Right ventricle myocardium inferior (tissue), 1 donor: ENCODE measurements around the gene HHATL. TPM values are rescaled to one million over a fixed set of nuclear protein-coding genes. Genes with fewer than 3 reads are reported as not detected.

Experiments
- ATAC-seq: fragments of 200-7000 bp; cut with Tn5 transposase; one replicate; pipeline ENCODE4 v1.9.1; 2020; ENCODE audit warnings: mild to moderate bottlenecking, moderate library complexity
- DNase-seq: peaks from one replicate; pipeline ENCODE4 v3.0.0; 2021; ENCODE audit errors: missing footprints
- intact Hi-C: fragments of 100-400 bp; cut with DNase I; formaldehyde crosslinking; loops from one replicate; pipeline ENCODE4 v1.11.0; 2022
- total RNA-seq: library from RNA; stranded (reverse); fragmentation: NEBNext Ultra II Directional; extraction: Animal tissue kit (Norgen Biotek cat#: 25700); gene quantifications from one replicate; pipeline ENCODE4 v1.2.1, GENCODE V29; 2021
- donor health status: DM: no; HTN: yes; CAD: no; lungs with severe emphysema.

Gene HHATL
- total RNA-seq, 1 donor from 2014 or later: 440 TPM

DNA sequence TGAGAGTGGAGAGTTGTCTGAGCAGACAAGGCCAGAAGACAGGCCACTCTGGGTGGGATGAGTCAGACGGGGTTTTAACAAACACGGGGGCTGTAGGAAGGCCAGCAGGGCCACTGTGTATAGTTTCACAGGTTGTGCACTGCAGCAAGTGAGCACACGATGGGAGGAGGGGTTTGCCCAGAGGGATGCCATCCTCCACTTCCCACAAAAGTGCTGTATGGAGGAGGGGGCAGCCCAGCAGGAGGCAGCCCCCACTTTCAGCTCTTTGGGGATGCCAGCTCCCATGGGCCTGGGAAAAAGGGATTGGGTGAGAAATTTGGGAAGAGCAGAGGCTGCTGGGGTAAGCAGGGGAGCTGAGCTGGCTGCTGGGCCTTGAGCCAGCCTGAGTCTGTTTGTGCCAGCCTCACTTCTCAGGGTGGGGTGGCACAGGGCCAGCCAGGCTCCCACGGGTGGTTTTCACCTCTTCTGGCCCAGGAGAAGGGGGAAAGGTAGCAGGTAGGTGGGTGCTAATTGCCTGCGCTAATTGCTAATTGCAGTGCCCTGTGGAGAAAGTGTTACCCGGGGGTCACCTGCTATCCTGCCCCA lies 42.4 kb downstream of the HHATL start:
- DNase-seq (no peak), ATAC-seq (no peak)
- intact Hi-C loops: no loop called here

DNA sequence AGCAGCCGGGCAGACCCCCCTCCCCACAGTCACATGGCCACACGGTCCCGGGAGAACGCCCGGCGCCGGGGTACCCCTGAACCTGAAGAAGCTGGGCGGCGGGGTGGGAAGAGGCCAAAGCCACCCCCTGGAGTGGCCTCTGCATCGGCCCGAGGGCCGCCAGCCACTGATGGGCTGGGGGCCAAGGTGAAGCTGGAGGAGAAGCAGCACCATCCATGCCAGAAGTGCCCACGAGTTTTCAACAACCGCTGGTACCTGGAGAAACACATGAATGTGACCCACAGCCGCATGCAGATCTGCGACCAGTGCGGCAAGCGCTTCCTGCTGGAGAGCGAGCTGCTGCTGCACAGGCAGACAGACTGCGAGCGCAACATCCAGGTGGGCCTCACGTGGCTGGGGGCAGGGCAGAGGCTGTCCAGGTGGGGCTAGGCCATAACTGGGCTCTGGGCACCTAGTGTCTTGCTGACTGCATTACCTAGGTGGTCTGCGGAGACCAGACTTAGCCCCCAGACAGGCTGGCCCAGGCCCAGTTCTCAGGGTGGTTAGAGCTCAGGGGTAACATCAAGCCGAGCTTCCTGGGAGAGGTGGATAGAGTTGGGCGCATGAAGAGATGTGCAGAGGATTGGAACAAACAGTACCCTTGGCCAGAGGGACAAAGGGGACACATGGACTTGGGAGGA lies 43.0 kb downstream of the HHATL start:
- ATAC-seq: no peak
- intact Hi-C loops: no loop called here
- DNase-seq: no peak

DNA sequence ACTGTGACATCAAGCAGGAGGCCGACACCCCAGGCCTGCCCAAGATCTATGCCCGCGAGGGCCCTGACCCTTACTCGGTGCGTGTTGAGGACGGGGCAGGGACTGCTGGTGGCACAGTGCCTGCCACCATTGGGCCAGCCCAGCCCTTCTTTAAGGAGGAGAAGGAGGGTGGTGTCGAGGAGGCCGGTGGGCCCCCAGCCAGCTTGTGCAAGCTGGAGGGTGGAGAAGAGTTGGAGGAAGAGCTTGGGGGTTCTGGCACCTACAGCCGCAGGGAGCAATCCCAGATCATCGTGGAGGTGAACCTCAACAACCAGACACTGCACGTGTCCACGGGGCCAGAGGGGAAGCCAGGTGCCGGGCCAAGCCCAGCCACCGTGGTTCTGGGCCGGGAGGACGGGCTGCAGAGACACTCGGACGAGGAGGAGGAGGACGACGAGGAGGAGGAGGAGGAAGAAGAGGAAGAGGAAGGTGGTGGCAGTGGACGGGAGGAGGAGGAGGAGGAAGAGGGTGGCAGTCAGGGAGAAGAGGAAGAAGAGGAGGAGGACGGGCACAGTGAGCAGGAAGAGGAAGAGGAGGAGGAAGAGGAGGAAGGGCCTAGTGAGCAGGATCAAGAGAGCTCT lies 43.7 kb downstream of the HHATL start:
- intact Hi-C loops: no loop called here
- DNase-seq (no peak), ATAC-seq (no peak)

DNA sequence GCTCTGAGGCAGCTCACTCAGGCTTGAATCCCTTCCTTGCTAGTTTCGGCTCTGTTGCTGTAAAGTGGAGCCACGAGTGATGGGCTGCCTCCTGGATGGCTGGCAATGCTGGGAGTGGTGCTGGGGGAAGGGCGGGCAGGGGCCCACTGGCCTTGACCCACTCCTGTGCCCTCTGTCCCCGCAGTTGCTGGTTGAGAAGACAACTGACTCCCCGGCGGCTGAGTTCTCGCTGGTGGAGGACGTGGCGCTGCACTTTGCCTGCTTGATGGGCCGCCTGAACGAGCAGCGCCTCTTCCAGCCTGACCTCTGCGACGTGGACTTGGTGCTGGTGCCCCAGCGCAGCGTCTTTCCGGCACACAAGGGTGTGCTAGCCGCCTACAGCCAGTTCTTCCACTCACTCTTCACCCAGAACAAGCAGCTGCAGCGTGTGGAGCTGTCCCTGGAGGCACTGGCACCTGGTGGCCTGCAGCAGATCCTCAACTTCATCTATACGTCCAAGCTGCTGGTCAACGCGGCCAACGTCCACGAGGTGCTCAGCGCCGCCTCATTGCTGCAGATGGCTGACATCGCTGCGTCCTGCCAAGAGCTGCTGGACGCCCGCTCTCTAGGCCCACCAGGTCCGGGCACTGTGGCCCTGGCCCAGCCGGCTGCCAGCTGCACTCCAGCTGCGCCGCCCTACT lies 44.4 kb downstream of the HHATL start:
- intact Hi-C loops: no loop called here
- ATAC-seq (no peak), DNase-seq (no peak)

DNA sequence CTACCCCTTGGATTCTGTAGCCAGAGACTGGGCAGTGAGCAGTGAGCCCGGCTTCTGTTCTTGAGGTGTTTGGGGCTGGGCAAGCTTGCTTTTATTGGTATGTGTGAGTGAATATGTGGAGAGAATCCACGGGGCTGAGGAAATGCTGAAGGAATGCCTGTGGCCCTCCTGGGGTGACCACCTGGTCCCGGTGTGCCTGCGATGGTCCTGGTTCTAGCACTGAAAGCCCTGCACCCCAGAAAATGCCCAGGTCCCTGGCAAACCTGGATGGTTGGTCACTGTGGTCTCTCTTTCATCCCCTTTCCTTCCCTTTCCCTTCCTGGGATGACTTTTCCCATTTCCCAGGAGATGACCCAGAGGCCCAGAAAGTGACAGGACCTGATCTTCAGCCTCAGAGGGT lies 44.9 kb downstream of the HHATL start:
- no peak for DNase-seq
- no peak for ATAC-seq
- intact Hi-C loops: no loop called here

DNA sequence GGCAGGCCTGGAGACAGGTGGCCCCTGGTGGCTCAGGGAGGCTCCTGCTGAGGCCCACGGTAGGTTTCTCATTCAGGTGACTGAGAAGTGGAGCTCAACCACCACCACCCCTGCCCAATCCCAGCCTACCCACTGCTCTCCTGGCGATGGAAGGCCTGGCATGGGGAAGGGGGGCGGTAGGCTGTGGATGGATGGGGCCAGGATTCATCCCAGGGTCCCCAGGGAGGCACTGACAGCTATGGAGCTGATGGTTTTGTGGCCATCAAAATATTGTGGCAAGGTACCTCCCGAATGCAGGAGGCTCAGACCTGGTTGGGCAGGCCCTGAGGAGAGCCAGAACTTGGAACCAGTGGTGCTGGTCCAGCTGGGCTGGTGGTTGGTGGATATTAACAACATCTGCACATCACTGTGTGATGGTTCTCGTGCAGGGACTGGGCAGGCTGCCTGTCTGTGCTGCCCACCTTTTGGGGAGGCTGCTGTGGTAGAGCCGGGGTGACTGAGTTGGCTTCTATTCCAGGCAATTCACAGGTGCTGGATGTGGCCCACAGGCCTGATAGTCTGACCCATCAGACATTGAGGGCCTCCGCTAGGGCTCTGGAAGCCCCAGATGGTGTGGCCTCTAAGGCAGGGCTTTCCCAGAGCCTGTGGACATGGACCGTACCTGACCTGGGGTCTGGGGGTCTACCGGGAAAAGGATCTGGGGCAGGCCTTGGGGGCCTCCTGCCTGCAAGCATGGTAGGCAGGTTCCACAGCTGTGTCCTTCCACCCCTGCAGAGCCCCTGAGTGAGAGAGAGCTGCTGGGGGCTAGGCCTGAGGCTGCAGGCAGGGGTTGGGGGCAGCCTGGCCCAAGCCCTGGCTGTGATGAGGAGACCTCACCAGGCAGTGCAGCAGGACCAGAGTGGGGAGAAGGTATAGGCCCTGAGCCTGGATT lies 45.7 kb downstream of the HHATL start:
- ATAC-seq (no peak), DNase-seq (no peak)
- intact Hi-C loops: no loop called here

DNA sequence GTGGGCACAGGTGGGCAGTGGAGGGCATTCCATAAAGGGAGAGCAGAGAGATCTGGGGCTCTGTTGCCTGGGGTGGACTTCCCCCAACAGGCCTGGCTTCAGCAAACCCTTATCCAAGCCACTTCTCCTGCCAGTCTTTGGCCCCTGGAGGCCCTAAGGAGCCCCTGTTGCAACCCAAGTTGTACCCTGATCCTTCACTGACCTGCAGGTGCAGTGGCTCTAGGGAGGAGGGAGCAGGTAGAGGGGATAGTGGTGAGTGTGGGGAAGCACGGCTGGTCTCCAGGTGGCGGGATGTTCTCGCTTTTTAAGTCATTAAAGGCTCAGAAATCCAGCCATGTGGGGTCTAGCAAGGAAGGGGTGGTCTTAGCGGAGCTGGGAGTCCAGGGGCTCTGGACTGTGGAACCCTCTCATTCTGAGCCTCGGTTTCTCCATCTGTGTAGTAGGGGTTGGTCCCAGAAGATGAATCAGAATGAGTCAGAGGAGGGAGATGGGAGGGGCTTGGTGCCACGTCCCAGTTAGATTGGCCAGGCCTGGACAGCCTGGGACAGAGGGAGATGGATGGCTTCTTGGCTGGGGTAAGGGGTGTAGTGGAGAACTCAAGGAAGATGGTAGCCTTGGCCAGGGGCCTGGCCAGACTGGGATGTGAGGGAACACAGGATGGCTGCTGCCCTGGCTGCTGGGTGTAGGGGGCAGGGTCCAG lies 46.5 kb downstream of the HHATL start:
- DNase-seq (no peak), ATAC-seq (no peak)
- intact Hi-C loops: loop anchor here (2.0 kb wide), 1 partner anchor 89 kb away; no protein-coding TSS in a partner anchor

DNA sequence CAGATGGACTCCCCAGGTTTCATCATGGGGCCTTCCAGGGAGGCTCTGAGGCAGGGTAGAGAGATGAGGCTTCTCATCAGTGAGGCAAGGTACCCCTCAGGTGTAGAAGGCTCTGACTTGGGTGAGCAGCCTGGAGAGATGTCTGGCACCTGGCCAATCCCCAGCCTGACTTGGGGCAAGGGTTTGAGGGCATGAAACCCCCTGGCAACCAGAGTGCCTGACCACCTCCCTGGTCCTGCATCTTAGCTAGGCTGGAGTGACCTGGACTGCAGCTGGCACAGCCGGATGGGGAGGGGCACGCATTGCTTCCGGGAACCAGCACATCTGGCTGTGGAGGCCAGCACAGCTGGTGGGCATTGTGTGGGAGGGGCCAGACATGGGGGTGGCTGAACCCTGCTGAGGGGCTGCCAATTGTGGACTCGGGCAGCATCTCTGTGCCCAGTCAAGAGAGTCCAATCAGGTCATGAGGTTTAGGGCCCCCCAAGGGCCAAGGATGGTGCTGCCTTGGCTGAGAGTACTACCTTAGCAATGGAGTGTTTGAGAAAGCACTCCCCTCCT lies 47.2 kb downstream of the HHATL start:
- no peak for ATAC-seq
- peak; percentile 74 for DNase-seq
- intact Hi-C loops: loop anchor here (2.0 kb wide), 1 partner anchor 89 kb away; no protein-coding TSS in a partner anchor

DNA sequence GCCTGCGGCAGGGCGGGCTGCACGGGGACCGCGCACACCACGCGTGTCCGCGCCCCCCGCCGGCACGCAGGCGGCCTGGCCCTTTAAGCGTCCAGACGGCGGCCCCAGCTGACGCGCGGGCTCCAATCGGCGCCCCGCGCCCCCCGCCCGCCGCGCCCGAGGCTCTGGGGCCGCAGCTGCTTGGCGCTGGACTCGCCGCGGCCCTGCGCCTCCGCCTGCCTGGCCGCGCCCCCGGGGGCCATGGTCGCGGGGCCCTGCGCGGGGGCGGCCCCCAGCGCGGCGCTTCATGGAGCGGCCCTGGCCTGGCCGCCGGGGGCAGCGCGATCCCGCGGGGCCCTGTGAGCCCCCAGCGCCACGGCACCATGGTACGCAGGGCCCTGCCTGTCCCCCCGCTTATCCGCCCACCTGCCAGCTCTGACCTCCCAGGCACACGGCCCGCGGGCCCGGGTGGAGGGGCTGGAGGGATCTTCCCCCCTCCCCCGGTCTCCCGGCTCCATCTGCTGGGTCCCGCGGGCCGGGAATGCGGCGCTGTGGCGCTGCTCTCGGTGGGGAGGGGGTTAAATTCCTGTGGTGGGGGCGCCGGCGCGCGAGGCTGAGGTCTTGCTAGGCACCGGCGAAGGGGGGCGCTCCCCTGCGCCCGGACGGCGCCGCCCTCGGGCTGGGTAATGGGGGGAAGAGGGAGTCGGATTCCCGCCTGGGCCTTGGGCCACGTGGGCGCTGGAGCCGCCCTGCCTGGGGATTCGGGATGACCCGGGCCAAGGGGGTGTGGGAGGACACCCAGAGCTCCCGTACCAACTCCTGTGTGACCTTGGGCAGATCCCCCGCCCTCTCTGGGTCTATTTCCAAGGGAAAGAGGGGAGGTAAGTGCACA lies 48.0 kb downstream of the HHATL start:
- ATAC-seq (peak; percentile 57), DNase-seq (peak; percentile 79)
- intact Hi-C loops: loop anchor here (2.0 kb wide), 1 partner anchor 90 kb away; no protein-coding TSS in a partner anchor

DNA sequence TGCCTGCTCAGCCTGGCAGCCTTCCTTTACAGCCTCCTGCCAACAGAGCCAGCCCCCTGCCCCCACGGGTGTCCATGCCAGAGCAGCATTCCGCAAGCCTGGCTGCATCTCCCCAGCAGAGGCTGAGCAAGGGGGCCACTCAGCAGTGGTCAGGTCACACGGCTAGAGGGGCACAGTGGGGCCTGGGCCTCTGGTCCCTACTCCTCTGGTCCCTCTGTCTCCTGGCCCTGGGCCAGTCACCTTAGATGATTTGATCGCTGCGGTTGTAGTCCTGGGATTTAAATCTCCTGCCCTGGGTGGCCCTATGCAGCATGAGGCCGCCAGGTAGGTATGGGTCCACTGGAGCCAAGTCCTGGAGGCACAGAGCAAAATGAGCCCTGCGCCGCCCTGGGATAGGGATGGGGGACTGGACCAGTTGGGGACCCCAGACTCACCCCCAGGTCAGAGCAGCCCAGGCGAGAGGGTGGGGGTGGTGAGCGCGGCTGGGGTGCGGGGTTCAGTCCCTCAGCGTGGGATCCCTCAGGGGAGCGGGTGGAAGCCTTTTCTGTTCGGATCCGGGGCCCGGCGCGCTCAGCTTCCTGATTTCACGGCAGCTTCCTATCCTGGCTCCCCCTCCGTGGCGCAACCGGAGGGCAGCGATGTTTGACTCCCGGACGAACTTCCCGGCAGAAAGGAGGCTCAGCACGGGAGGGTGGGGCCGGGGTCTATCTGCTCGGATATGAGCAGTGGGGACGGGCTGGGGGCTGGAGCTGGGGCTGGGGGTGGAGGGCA lies 48.9 kb downstream of the HHATL start, which contains the start of gene ZBTB47:
ZBTB47 (plus strand) TSS at position 138 of the 771 bp plus-strand sequence. CDS start 4,659 bp downstream, outside the sequence.
- intact Hi-C loops: loop anchor here (1.0 to 2.0 kb wide), 3 partner anchors 48 to 91 kb away; partner anchors contain the start of gene NKTR
- DNase-seq: peak; percentile 93
- ATAC-seq: peak; percentile 63

DNA sequence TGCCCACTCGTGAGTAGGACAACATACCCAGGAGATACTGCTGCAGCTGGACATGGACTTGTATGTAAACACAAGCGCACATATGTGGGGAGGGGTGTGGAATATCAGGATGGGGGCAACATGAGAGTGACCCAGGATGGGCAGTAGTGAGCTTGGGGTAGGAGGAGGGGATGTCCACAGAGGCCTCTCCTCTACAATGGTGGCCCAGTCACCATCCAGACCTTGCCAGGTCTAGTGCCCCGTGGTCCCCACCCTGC lies 49.4 kb downstream of the HHATL start:
- intact Hi-C loops: loop anchor here (1.0 to 2.0 kb wide), 2 partner anchors 48 to 52 kb away; partner anchors contain the start of gene NKTR
- DNase-seq (no peak), ATAC-seq (no peak)

DNA sequence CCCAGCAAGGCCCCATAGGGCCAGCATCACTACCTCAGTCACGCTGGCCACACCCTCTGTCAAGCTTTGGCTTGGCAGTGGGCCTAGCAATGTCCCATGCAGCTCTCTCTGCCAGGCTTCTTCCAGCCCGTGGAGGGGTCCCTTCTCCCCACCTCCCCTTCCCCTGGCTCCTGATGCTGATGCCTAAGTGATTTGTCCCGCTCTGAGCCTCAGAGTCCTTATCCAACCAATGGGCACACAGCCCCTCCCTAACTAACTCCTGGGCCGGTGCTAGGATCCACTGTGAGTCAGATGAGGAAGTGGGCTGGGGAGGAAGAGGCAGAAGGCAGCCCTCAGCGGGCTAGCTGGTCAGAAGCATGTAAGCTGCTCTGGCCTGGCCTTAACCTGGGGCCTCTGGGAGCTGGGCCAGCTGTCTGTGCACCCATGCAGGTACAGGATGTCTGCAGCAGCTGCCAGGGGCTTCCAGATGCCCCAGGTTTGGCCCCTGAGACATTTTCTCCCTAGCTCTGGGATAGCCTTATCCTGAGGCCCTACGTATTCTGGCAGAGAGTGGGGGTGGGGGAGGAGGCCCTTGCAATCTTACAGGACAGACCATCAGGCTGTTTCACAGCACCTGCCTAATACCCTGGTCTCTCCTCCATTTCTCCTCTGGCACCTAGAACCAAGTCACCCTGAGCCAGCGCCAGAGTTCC lies 49.8 kb downstream of the HHATL start:
- peak; percentile 89 for DNase-seq
- intact Hi-C loops: loop anchor here (1.0 to 2.0 kb wide), 2 partner anchors 49 to 52 kb away; partner anchors contain the start of gene NKTR
- peak; percentile 33 for ATAC-seq

DNA sequence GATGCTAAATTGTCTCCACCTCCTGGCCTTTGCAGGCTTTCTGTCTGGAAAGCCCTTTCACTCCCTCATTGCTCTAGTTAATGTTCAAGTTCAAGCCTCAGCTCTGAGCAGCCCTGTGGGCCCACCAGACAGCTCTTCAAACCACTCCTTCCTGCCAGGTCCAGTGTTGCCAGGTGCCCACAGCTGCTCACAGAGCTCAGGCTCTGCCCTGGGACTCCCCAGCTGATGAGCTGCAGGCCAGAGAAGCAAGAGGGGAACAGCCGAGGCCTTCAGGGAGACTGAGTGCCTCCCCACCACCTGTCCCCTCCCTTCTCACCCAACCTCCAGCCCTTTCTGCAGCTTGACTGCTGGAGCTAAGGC lies 50.4 kb downstream of the HHATL start:
- DNase-seq: no peak
- intact Hi-C loops: loop anchor here (2.0 kb wide), 1 partner anchor 51 kb away; the partner anchor contains the start of gene NKTR
- ATAC-seq: no peak

DNA sequence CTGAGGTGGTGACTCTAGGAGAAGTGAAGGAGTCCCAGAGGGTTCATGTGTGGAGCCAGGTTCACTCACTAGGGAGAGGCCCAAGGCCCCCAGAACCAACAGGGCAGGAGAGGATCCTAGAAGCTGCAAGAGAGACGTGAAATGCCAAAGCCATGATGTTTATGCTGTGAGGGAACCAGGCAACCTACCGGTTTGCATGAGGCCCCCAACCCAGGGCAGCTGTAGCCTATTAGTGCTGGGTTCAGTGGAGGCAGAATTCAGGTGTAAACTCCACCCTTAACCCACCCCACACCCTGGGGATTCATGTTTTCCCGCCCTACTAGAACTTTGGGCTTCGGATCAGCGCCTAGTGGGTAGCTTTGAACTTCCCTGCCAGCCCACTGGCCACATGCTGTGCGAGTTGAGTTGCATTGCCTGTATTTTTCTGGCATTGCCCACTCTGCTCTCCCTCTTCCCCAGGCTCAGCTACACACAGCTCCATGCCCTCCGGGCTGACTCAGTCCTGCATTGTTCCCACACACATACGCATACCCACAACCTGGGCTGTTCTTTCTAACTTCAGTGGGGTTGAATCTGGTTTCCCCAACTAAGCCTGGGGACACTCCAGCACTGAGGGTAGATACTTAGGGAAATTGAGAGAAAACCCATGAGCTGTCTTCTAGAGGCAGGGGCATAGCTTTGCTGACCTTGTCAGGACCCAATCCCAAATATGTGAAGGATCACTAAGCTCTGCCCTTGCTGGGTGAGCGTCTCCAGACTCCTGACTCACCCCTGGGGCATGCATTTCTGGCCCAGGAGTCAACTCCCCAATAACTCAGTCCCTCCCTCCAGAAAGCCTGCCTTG lies 51.1 kb downstream of the HHATL start:
- no peak for DNase-seq
- intact Hi-C loops: loop anchor here (2.0 kb wide), 1 partner anchor 51 kb away; the partner anchor contains the start of gene NKTR
- no peak for ATAC-seq
